ENCODE results near the gene TIAL1.
A peak's percentile ranks its signal among the peaks of the same experiment; 100 is the strongest.
"Not testable (repeated sequence)": the region's sequence is repeated elsewhere in the genome, so short reads cannot be mapped to it uniquely, and the experiment has no call there.

Gene TIAL1

DNA sequence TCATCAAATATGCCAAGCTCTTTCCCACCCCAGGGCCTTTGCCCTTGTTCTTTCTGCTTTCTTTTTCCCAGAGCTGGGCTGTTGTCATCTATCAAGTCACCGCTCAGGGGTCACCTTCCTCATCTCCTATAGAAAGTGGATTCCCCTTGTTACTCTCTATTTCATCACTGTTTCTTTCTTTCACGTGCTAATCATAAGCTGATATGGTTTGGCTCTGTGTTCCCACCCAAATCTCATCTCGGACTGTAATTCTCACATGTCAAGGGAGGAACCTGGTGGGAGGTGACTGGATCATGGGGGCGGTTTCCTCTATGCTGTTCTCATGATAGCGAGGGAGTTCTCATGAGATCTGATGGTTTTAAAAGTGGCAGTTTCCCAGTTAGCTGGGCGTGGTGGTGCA is 17.0 kb upstream of the TIAL1 start:
- DNase-seq (ENCODE audit: low spot score), result no peak

DNA sequence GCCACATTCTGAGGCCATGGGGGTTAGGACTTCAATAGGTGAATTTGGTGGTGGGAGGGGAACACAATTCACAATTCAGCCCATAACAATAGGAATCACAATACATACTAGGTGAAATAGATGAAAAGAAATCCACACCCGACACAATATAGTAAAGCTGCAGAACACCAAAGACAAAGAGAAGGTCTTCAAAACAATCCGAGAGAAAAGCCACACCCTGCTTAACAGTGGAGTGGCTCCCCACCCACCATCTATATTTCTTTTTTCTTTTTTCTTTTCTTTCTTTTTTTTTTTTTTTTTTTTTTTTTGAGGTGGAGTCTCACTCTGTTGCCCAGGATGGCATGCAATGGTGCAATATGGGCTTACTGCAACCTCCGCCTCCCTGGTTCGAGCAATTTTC is 14.7 kb upstream of the TIAL1 start:
- DNase-seq (ENCODE audit: low spot score), result no peak

DNA sequence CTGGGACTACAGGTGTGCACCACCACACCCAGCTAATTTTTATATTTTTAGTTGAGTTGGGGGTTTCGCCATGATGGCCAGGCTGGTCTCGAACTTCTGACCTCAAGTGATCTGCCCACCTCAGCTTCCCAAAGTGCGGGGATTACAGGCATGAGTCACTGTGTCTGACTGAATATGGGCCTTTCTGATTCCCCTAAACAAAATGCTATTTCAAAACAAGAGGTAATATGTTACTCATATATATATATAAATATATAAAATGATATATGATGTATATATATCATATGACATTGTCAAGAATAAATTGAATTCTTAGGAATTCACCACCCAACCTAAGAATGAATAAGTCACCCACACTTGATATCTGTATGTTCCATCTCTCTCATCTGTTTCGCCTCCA is 12.8 kb upstream of the TIAL1 start:
- DNase-seq (ENCODE audit: low spot score), result no peak

DNA sequence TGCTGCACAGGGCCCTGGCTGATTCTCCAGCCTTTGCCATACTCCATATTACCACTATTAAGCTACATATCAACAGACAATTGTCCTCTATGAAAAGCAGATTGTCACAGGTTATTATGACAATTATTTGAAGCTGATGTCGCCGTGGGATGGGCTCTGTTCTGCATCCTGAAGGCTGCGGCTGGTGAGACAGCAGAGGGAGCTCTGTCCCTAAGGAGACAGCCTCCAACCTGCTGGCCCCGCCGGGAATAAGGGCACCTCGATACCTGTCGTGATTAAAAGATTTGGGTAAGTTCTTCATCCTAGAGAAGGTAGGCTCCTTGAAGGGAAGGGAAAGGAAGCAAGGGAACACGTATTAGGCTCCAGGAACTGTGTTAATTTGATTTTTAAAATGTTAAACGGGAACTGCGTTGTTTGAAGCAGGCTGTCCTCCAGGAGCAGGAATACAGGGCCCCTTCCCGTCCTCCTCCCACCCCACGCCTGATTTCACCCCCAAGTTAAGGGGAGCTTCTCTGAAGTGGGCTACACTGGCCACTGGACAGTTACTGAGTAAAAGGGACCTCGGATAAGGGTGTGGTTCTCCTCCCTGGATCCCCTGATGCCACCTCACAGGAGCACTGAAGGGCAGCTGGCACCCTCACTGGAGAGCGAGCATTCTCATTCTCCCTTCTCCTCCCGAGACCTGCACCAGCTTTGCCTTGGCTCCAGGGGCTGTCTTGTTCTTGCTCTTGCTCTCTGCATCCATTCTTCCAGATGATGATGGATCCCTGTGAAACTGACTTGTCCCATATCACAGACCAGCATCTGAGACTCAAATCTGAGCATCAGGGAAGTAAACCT is 11.8 kb upstream of the TIAL1 start:
- DNase-seq (ENCODE audit: low spot score), result no peak

DNA sequence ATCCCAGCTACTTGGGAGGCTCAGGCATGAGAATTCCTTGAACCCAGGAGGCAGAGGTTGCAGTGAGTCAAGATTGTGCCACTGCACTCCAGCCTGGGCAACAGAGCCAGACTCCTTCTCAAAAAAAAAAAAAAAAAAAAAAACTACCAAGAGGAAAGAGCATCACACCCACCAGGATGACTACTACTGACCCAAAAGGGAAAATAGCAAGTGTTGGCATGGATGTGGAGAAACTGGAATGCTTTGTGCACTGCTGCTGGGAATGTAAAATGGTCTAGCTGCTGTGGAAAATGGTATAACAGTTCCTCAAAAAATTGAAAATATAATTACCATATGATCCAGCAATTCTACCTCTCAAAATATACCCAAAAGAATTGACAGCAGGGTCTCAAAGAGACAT is 7.7 kb upstream of the TIAL1 start:
- no peak for DNase-seq (ENCODE audit: low spot score)

DNA sequence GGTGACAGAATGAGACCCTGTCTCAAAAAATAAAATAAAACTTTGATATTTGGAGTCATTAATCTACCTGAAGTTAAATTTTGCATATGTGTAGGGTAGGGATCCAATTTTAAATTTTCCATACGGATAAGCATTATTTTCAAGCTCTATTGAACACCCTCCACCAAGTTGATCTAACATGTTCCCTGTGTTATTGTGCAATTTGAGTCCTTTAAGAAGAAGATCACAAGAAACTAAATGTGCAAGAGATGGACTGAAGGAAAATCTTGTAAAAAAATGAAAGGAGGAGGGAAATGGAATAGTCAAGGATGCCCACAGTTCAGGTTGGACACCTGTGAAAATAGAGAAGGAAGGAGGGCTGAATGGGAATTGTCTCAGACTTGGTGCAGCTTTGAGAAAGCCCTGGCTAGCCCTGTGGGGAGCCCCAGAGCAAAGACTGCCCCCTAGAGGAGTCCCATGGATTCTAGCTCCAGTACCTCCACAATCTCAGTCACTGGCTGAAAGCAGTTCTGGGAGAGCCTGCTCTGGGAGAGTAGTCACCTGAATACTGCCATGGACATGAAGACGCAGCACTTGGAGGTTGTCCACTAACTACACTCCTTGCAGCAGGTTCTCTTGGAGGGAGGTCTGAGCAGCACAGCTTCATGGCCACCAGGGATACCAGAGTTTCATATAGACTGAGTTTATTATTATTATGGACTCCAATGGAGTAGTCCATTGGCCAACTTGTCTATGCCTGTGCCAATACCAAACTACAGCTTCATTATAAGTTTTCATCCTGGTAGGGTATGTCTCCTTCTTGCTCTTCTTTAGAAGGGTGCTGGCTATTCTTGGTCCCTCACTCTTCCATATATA is 5.7 kb upstream of the TIAL1 start:
- no peak for DNase-seq (ENCODE audit: low spot score)

DNA sequence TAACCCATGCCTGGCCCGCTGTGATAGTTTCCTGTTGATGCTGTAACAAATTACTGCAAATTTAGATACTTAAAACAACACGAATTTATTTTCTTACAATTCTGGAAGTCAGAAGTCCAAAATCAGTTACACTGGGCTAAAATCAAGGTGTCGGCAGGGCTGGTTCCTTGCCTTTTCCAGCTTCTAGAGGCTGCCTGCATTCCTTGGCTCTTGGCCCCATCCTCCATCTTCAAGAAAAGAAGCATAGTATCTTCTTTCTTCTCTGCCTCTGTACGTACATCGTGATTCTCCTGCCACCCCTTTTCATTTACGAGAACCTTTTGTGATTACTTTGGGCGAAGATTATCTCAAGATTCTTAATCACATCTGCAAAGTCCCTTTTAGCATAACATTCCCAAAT is 1.6 kb upstream of the TIAL1 start:
- DNase-seq (ENCODE audit: low spot score), result no peak

DNA sequence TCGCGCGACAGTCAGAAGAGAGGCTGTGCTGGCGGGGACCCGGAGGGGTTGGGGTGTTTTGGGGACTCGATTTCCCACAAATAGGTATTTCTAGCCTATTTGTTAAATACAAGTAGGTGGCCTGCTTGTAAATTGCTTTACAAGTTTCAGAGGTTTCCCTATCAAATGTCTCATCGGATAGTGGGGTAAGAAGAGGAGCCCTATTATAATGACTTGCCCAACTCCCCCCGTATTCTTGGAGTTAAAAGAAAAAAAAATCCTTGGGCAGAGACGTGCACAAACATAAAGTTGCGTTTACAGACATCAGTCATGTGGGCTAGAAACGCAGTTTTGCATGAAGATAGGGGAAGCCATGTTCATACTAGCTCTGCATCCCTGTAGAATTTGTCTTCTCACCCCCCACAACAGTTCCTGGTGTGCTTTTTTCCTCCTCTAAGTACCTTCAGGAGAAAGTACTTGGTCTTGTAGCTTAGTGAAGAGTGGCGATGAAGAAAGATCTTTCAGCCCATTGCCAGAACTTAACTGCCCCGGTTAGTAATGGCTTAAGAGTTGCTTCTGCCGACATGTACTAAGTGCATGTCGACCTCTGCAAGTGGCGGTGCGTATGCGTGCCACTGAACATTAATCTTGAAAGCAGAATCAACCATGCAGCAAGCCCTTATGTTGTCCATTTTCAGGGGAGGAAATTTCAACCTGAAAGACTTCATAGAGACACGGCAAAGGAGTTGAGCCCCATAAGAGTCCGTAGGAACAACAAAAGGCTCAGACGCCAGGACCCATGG is 832 bp upstream of the TIAL1 start:
- DNase-seq (ENCODE audit: low spot score), result no peak

DNA sequence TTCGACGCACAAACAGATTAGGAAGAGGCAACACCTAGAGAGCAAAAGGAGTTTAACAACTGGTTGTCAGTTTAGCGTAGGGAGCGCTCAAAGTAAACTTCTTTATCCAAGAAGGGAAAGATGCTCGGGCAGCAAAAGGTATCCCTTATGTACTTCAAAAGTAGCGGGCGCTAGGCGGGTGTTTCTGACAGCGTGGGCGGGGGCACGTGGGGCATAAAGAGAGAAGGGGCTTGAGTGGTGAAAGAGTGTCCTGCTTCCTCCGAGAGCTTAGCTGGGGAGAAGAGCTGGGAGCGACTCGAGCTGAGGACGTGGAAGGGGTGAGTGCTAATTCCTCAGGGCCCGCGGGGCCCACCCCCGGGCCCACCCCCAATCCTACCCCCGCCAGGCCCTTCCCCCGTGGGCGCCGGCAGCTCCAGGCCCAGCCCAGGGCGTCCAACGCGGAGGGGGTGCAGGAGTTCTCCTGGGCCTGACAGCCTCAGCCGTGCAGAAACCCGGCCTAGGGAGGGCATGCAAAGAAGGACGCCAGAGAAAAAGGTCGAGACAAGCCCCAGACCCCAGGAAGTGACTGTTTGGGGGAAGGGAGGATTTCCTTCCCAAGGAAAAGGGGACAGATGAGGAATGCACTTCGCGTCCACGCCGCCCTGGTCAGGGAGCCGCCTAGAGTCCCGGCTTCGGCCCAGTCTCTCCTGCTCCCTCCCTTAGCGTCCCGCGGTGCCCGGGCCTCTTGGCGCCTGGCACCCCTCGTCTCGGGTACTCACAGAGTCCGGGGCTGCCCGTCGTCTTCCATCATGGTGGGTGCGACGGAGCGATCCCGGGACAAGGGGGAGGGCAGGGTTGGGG is 868 bp downstream of the TIAL1 start:
- peak; percentile 76 for DNase-seq (ENCODE audit: low spot score)

DNA sequence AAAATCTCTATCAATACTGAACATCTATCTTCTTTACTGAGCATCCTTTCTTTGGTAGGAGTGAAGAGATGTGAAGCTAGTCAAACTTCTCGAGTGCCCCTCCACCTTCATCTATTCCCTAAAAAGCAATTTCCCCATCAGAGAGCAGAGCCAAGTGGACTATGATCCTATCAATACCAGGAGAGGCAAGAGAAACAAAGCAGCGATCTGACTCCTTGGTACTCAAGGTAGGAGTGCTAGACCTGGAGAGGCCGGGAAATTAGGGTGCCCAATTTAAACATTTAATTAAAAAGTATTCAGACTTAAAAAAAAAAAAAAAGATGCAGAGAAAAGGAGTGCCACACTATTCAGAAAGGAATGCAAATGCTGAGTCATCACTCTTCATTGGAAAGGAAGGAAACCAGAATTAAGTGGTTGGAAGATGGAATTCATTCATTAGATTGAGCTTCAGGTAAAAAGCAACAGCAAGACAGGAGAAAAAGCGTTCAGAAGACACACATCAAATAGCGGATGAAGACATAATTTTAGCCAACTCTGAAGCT is 1.6 kb downstream of the TIAL1 start:
- no peak for DNase-seq (ENCODE audit: low spot score)

DNA sequence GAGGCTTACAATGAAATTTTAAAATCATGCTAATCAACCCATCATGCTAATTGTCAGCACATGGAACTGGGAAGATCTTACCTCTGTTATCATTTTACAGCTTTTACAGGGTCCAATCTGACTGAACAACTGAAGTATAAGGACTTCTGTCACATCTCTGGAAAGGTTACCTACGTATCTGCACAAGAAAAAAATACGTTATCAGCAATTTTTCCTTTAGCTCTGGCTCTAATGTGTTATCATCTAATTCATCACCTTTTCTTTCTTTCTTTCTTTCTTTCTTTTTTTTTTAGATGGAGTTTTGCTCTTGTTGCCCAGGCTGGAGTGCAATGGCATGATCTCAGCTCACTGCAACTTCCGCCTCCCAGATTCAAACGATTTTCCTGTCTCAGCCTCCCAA is 8.7 kb downstream of the TIAL1 start:
- no peak for DNase-seq (ENCODE audit: low spot score)

DNA sequence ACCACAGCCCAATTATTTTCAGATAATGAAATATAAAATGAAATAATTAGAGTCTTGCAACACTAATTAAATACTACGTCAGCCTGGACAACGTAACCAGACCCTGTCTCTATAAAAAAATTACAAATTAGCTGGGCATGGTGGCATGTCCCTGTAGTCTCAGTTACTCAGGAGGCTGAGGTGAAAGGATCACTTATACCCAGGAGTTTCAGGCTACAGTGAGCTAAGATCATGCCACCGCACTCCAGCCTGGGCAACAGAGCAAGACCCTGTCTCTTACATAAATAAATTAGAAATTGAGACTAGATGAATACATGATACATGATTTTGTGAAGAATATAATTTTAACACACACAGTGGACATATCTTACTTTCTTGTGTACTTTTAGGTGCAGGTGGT is 18.4 kb downstream of the TIAL1 start:
- no peak for DNase-seq (ENCODE audit: low spot score)

DNA sequence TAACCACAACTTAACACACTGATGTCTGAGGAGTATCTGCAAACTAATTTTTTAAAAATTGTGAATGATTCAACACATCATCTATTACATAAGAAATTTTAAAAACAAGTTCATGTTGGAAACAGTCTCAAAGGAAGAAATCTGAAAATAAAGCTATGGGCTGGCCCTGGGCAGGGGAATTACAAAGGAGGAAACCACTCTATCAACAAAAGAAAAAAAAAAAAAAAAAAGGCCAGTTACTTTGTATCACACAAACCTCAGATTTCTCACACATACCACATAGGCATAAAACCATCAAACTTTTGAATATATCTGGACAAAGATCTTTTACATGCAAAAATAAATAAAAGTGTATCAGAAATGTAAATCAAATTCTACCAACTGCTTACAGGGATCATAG is 20.8 kb downstream of the TIAL1 start:
- DNase-seq (ENCODE audit: low spot score), result no peak

DNA sequence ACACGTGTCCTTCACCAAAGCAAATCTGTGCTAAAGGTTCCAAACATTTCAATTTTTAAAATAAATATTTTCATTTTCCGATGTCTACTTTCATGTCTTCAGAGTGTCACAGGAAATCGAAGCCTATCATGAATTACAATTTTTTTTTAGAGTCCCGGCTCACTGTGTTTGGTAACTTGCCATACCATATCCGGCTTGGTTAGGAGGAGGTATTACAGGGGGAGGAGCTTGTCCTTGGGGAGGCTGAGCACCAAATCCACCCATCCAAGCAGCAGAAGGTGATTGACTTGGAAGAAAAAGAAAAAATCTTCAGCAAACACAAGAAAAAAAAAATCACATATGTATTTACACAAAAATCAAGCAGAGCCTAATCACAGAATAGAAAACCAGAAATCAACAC is 21.3 kb downstream of the TIAL1 start:
- DNase-seq (ENCODE audit: low spot score), result no peak

DNA sequence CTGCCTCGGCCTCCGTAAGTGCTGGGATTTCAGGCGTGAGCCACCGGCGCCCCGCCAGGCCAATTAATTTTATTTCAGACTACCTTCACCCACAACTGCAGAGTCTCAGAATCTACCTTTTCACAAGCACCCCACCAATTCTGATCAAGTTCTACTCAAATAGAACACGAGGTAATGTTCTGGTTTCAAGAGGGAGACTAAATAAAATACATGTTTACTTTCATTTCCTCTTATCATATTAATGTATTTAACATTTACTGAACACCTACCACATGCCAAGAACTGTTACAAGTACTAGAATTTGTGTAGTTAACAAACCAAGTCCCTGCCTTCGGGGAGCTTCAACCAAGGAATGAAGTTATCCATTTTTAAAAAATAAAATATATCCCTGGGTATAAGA is 28.8 kb downstream of the TIAL1 start:
- no peak for DNase-seq (ENCODE audit: low spot score)

DNA sequence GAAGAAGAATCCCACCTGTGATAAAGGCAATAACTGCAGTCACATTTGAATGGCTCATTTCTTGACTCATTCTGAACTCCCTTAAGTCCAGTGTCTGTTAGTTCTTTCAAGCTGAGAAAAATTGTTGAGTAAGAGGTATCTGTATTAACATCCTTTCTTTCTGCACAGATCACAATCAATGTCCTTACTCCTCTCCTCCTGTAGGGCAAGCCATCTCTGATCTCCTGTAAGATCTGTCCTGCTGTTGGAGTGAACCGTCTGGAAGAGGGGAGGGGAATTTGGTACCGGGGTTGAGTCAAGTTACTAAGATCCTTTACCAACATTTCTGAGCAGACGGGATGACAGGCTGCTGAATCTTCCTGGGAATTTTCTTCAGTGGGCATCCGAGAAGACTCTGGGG is 34.7 kb downstream of the TIAL1 start:
- DNase-seq (ENCODE audit: low spot score), result no peak

DNA sequence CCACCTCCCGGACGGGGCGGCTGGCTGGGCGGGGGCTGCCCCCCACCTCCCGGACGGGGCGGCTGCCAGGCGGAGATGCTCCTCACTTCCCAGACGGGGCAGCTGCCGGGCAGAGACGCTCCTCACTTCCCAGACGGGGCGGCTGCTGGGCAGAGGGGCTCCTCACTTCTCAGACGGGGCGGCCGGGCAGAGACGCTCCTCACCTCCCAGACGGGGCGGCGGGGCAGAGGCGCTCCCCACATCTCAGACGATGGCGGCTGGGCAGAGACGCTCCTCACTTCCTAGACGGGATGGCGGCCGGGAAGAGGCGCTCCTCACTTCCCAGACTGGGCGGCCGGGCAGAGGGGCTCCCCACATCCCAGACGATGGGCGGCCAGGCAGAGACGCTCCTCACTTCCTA is 37.3 kb downstream of the TIAL1 start:
- not testable (repeated sequence) for DNase-seq (ENCODE audit: low spot score)

DNA sequence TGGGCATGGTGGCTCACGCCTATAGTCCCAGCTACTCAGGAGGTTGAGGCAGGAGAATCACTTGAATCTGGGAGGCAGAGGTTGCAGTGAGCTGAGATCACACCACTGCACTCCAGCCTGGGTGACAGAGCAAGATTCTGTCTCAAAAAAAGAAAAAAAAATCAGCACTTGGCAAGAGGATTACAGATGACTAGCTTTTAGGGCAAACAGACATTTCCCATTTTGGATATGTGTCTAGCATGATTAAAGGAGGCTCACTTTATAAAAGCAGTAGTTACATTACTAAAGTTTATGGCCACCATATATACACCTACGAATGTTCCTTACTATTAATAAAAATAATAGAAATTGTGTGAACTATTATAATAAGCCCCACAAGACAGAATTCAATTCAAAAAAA is 40.7 kb downstream of the TIAL1 start:
- not testable (repeated sequence) for DNase-seq (ENCODE audit: low spot score)

DNA sequence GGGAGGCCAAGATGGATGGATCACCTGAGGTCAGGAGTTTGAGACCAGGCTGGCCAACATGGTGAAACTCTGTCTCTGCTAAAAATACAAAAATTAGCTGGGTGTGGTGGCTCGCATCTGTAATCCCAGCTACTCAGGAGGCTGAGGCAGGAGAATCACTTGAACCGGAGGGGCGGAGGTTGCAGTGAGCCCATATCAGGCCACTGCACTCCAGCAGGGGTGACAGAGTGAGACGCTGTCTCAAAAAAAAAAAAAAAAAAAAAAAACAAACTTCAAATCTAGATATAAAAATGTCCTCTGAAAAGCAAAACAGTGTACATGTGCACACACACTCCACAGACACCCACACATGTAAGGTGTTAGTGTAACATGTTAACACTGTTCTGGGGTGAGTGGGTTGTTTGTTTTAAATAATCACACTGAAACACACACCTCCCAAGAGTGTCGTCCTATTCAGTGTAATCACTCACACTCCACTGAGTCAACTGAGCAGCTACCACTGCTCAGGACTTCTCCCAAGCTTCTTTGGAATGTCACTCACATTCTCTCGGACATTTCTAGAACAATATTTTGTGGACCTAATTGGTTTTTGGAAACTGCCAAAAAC is 41.5 kb downstream of the TIAL1 start:
- DNase-seq (ENCODE audit: low spot score), result no peak

DNA sequence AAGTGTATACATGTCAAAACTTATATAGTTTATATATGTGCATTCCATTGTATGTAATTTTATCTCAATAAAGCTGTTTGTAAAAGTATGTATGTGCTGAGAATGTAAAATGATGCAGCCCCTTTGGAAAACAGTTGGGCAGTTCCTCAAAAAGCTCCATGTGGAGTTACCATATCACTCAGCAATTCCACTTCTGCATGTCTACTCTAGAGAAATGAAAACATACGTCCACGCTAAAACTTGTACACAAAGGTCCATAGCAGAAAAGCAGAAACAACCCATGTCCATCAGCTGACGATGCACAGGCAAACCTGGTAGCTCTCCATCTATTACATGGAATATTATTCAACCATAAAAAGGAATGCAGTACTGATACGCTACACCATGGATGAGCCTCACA is 45.9 kb downstream of the TIAL1 start:
- DNase-seq (ENCODE audit: low spot score), result no peak

All from left forelimb (tissue), 1 donor.